HG02759 (cell line): Measurements from ENCODE around the gene RIN3.

ENCODE experiments used
- ATAC-seq: cut with Tn5 transposase; IDR thresholded peaks from one replicate; pipeline ENCODE4 v1.9.1; 2021; ENCODE audit warnings: mild to moderate bottlenecking, moderate library complexity; ENCODE audit not compliant: unreplicated experiment

RIN3 gene

GRCh38 chr14:92513204-92513965, at the start of gene RIN3:
Gene RIN3, plus strand, starts transcription at chr14:92513781. Its CDS starts 152 bp downstream, at chr14:92513933.
- ATAC-seq = peak; percentile 76

DNA sequence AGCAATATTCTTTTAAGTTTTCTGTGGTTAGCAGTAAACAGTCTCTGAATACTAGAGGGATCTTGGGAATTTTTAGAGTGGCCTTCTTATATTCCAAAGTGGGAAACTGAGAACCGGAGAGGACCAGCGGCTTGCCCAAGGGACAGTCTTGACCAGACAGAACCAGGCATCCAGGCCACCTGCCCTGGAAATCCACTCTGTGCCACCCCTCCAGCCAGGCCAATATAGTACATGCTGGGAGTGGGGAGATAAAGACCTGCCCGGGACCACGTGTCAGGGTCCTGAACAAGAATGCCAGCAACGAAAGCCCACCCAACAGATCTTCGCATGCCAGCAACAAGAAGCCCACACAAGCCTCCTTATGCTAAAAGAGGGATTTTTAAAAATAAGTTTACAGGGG, 49.4 kb upstream of the RIN3 start:
- no peak for ATAC-seq

GRCh38 chr14:92464716-92465115, 48.9 kb upstream of the RIN3 start:
- no peak for ATAC-seq

GRCh38 chr14:92465353-92466055, 48.1 kb upstream of the RIN3 start:
- ATAC-seq = no peak

DNA sequence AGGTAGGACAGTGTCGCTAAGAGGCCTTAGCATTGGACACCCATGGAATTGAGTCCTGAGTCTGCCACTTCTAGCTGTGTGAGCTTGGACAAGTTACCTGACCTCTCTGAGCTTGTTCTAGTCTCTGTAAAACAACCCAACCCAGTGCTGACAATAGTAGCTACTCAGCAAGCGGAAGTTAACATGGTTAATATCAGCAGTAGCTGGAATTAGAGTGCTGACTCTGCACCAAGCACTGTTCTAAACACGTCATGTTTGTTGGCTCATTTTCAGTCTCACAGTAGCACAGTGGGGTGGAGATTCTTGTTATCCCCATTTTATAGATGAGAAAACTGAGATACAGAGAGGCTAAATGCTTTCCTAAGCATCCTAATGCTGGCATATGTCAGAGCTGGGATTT, 47.5 kb upstream of the RIN3 start:
- ATAC-seq = no peak

DNA sequence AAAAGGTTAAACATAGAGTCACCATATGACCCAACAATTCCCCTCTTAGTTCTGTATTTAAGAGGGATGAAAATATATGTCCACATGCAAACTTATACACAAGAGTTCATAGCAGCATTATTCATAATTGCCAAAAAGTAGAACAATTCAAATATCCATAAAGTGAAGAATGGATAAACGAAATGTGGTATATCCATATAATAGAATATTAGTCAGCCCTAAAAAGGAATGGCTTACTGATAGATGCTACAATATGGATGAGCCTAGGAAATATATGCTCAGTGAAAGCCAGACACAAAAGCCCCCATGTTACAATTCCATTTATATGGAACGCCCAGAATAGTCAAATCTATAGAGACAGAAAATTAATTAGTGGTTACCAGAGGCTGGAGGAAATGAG, 44.1 kb upstream of the RIN3 start:
- no peak for ATAC-seq

DNA sequence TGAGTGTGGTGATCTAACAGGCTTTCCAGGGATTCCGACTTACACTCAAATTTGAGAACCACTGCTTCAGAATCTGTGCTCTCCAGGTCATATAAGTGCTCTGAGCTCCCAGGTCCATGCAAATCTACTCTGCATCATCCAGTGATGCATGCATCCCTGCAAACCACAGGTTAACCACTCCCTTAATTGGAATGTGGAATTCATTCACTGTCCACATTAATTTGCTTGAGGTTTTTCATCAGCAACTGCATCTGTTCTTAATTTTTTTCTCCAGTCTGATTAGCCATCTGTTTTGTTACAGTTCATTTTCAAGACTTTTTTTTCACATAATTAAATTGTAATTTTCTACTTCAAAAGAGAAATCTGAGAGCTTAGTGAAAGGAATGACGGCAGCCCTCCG, 43.4 kb upstream of the RIN3 start:
- ATAC-seq = no peak

GRCh38 chr14:92470811-92471210, 42.8 kb upstream of the RIN3 start:
- no peak for ATAC-seq

- ATAC-seq = no peak
Measured at GRCh38 chr14:92471919-92472318, 41.7 kb upstream of the RIN3 start.

- no peak for ATAC-seq
Measured at GRCh38 chr14:92472860-92473259, 40.7 kb upstream of the RIN3 start.

- no peak for ATAC-seq
Measured at GRCh38 chr14:92473261-92473968, 40.2 kb upstream of the RIN3 start.

DNA sequence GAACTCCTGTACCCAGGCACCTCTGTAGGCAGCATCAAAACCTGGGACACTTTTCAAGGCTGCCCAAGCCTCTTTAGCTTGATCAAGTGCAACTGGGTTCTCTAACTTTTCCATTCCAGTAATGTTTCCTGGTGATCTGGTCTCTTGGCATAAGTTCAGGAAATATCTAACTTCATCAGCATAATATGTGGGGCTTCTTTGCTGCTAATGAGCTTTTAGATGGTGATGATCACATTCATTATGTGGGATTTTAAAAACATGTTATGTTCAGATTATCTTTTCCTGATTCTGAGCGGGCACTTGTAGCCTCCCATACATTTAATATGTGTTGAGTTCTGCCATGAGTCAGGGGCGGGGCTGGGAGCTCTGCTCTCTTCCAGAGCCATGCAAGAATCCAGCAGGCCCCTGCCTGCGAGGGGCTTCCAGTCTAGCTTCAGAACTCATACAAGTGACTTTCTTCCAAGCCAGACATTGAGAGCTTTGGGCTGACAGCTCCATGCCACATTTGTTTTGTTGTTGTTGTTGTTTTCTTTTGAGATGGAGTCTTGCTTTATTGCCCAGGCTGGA, 39.5 kb upstream of the RIN3 start:
- no peak for ATAC-seq

DNA sequence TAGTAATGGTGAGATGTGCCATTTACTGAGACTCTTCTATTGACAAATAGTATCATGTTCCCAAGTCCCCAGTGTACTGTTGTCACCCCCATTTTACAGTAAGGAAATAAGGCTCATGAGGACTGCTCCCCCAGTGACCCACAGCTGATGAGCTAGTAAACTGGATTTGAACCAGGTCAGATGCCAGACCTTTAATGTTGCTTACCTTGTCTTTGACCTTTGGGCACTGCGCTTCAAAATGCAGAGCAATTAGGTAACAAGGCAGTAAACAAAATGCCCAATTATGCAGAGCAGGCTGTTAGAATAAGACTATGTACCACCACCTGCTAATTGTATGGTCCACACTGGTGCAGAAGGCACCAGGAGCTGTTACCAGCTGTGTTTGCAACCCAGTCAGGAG, 38.5 kb upstream of the RIN3 start:
- no peak for ATAC-seq

GRCh38 chr14:92475451-92476187, 38.0 kb upstream of the RIN3 start:
- ATAC-seq = no peak

- no peak for ATAC-seq
Measured at GRCh38 chr14:92480856-92481255, 32.7 kb upstream of the RIN3 start.

- ATAC-seq = no peak
Measured at GRCh38 chr14:92481386-92481785, 32.2 kb upstream of the RIN3 start.

DNA sequence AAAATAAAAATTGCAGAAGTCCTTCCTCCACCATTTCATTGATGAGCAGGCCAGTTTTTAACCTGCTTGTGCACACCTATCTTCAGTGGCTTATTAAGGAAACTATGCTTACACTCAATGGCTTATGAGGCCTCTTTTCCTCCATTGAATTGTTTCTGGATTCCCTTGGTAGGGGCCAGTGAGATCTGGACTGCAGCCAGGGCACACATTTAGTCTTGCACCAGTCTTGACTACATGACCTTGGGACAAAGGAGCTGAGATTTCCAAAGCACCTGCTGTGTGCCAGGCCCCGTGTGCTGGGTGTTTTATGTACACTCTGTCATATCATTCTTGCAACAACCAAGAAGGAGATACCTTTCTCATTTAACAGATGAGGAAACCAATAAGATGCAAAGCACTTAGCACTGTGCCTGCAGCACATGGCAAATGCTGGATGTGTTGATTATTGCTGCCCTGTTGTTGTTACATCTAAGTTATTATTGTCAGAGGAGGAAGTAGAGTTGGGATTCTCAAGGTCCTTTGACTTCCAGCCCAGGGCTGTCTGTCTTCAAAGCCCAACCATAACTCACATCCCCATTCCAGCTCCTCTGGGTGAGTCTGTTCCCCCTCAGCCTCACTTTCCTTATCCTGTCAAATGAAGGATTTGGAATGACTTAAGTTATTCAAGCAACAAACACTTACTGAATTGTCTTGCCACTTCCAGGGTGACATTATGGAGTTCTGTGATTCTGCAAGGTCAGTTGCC, 31.6 kb upstream of the RIN3 start:
- no peak for ATAC-seq

DNA sequence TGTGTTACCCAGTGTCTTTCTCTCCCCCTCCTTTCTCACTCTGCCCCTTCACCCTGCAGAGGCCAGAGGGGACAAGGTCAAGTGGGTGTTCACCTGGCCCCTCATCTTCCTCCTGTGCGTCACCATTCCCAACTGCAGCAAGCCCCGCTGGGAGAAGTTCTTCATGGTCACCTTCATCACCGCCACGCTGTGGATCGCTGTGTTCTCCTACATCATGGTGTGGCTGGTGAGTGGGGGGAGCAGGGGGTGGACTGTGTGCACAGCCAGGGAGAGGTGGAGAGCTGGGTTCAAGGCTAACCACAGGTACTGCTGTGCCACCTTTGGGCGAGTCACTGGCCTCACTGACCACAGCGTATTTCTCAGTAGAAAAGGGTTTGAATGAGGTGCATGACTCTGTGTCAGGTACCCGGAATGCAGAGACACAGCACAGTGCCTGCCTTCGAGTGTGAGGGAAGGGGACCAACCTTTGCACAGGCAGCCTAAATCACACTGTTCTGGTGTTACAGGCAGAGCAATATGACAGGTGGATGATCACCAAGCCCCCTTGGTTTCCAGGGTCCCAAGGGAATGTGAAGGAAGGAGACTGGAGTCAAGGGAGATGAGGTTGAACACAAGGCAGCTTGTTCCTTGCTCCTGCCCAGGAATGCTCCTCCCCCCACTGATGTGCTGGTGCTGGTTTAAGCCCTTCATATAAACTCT, 30.8 kb upstream of the RIN3 start:
- ATAC-seq = no peak

- no peak for ATAC-seq
Measured at GRCh38 chr14:92484132-92484823, 29.3 kb upstream of the RIN3 start.
